NB4 (cell line): Measurements from ENCODE around the gene PLEKHA4.

Source experiments
- CTCF ChIP-seq: IDR thresholded peaks from one replicate; pipeline ENCODE4 v1.5.1; 2012; ENCODE audit warnings: low read depth, low read length
- MAX ChIP-seq: IDR thresholded peaks from 2 replicates; pipeline ENCODE4 v1.6.1; 2011; ENCODE audit warnings: low read depth, low read length
- POLR2A ChIP-seq: IDR thresholded peaks from 2 replicates; pipeline ENCODE4 v1.6.1; 2011; ENCODE audit warnings: mild to moderate bottlenecking; ENCODE audit not compliant: insufficient read length; ENCODE audit errors: extremely low read depth

- TF ChIP-seq CTCF: no peak
- no peak for TF ChIP-seq POLR2A
- no peak for TF ChIP-seq MAX
Observed at GRCh38 chr19:48867746-48868113, 687 bp downstream of the PLEKHA4 start.
